ENCODE measurements around the gene TP53.

DNA sequence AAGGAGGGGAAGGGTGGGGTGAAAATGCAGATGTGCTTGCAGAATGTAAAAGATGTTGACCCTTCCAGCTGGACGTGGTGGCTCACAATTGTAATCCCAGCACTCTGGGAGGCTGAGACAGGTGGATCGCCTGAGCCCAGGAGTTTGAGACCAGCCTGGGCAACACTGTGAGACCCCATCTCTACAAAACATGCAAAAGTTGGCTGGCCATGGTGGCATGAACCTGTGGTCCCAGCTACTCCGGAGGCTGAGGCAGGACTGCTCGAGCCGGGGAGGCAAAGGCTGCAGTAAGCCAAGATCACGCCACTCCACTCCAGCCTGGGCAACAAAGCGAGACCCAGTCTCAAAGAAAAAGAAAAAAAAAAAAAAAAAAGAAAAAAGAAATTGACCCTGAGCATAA is 18.8 kb downstream of the TP53 start:
- TF ChIP-seq, protein P1, sequence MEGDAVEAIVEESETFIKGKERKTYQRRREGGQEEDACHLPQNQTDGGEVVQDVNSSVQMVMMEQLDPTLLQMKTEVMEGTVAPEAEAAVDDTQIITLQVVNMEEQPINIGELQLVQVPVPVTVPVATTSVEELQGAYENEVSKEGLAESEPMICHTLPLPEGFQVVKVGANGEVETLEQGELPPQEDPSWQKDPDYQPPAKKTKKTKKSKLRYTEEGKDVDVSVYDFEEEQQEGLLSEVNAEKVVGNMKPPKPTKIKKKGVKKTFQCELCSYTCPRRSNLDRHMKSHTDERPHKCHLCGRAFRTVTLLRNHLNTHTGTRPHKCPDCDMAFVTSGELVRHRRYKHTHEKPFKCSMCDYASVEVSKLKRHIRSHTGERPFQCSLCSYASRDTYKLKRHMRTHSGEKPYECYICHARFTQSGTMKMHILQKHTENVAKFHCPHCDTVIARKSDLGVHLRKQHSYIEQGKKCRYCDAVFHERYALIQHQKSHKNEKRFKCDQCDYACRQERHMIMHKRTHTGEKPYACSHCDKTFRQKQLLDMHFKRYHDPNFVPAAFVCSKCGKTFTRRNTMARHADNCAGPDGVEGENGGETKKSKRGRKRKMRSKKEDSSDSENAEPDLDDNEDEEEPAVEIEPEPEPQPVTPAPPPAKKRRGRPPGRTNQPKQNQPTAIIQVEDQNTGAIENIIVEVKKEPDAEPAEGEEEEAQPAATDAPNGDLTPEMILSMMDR (IDR thresholded peaks at IDR 0.05) = no peak
- no peak for TF ChIP-seq POLR2A (IDR thresholded peaks at IDR 0.05)

Measured in thyroid gland (tissue), 4 donors.